BLaER1 (cell line): ENCODE measurements around the gene PLA2G4E.

Experiments
- H3K27ac ChIP-seq: shearing (Covaris generic); formaldehyde crosslinking; 2 replicates; pipeline ENCODE4 v1.8.1; 2022
- H3K27me3 ChIP-seq: shearing (Covaris generic); formaldehyde crosslinking; 2 replicates; pipeline ENCODE4 v1.8.1; 2022
- H3K36me3 ChIP-seq: shearing (Covaris generic); formaldehyde crosslinking; 2 replicates; pipeline ENCODE4 v1.8.1; 2022
- H3K4me1 ChIP-seq: shearing (Covaris generic); formaldehyde crosslinking; 2 replicates; pipeline ENCODE4 v1.8.1; 2022
- H3K4me2 ChIP-seq: shearing (Covaris generic); formaldehyde crosslinking; 2 replicates; pipeline ENCODE4 v1.8.1; 2022
- H3K4me3 ChIP-seq: shearing (Covaris generic); formaldehyde crosslinking; 2 replicates; pipeline ENCODE4 v1.8.1; 2022
- H3K9ac ChIP-seq: shearing (Covaris generic); formaldehyde crosslinking; 2 replicates; pipeline ENCODE4 v1.8.1; 2022
- H3K9me3 ChIP-seq: shearing (Covaris generic); formaldehyde crosslinking; 2 replicates; pipeline ENCODE4 v1.8.1; 2022
- H4K20me1 ChIP-seq: shearing (Covaris generic); formaldehyde crosslinking; 2 replicates; pipeline ENCODE4 v1.8.1; 2022
- Cebpa-rat ChIP-seq: shearing (Covaris generic); IDR thresholded peaks from 2 replicates; pipeline ENCODE4 v1.8.1; 2022

PLA2G4E gene

DNA sequence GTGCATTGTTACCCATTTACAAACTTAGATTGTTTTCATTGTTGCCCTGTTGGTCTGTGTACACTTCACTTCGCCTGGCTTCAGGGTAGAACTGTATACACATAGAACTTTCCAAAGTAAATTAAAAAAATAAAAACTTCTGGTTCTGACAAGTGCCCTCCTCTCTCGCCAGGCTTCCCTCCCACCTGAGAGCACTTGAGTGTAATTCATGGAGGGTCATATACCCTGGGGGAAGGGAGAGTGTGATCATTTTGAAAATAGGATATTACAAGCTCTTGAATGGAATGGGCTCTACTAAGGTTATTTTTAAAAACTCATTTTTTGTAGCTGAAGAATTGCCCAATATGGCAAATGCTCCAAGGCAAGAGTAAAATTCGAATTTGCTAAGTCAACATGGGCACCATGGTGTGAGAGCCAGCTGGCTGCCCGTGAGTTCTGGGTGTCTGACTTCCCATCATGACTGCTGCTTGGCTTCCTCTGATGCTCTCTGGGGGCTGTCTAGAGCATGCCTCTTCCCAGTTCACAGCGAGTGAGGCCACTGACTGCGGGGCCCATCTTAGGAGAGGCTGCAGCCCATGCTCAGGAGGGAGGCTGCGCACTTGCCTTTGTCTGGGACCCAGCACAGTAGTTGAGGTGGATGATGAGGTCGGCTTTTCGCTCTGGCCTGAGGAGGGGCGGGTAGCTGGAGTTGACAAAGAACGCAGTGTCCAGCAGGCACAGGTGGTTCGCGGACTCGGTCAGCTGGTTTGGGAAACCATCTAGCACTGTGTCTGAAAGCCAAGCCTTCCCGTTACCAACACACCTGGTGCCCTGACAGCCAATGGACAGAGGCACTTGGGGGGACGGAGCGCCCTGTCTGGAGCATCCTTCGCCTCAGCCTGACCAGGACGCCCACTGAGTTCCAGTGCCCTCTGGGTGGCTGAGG lies 35.3 kb downstream of the PLA2G4E start:
- H3K36me3 ChIP-seq: no peaks in the 10 kb centered on the region
- H3K27me3 ChIP-seq: no peaks in the 10 kb centered on the region
- no peaks in the 10 kb centered on the region for H3K9me3 ChIP-seq
- no peak overlapping the region for H3K9ac ChIP-seq
- H3K27ac ChIP-seq: no peak overlapping the region
- no peaks in the 10 kb centered on the region for H4K20me1 ChIP-seq
- TF ChIP-seq Cebpa-rat: no peak
- no peak overlapping the region for H3K4me3 ChIP-seq
- H3K4me1 ChIP-seq: 0 out of 2 replicates have a peak, but pooled peaks cover 6% of the 10 kb centered on the region
- 0 out of 2 replicates have a peak overlapping the region, but pooled peaks have one; percentile 9 for H3K4me2 ChIP-seq

DNA sequence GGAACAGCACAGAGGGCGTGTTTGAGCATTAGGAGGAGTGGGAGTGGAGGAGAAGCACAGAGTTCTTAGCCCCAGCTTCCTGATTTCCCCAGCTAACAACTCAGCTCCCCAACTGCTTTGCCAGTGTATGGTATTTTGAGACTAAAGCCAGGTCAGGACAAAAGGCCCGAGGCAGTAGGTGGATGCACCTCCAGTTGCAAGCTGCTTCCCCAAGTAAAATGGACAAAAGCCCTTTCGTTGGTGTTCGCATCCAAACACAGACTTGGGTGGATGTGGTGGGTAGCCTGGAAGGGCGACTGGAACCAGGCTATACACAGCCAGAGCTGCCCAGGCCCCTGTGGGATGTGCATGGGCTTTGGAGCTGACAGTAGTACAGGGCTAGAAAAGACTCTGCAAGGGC lies 36.2 kb downstream of the PLA2G4E start:
- Histone ChIP-seq H3K4me1 (0 out of 2 replicates have a peak, but pooled peaks cover 6% of the 10 kb centered on the region), H3K4me3 (no peak overlapping the region), H3K36me3 (no peaks in the 10 kb centered on the region), H3K27me3 (no peaks in the 10 kb centered on the region), H4K20me1 (no peaks in the 10 kb centered on the region), H3K4me2 (no peak overlapping the region), H3K9me3 (no peaks in the 10 kb centered on the region), H3K27ac (no peak overlapping the region), H3K9ac (no peak overlapping the region)
- TF ChIP-seq Cebpa-rat: no peak

DNA sequence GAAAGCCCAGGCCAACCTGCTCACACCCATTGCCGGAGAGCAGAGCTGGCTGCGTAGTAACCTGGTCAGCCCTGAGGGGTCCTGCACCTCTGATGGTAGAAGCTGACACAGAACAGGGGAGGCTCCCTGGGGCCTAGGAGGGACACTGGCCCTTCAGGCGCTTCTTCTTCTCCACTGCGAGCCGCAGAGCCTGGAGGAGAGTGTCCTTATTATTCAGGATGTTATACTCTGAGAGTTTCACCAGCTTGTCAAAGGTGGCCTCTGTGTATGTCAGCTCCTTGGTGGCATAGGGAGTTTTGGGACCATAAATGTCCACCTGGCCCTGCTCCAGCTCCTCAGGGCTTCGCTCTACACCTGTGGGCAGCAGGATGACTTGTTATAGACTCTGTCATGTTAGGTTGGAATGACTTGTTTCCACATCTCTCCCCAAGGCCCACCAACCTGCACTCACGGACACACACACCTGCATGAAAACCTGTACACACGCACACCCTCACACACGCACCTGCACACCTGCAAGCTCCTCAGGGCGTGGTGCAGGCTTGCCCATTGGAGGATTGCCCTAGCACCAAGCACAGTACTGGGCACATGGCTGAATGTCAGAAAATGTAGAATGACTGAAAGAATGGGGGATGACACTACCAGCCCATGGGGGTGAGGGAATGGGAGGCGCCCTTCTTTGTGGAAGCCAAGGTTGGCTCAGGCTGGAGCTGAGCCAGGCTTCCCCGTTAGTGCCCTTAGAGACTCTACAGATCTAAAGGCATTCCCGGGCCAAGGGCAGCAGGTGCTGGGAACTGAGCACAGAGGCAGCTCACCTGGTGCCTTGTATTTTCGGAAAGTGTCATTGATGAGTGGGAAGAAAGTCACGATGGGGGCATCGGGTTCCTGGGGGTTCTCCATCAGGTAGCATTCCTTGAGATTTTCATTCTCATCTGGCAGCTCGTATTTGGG lies 36.9 kb downstream of the PLA2G4E start:
- no peaks in the 10 kb centered on the region for H3K36me3 ChIP-seq
- no peak overlapping the region for H3K4me2 ChIP-seq
- H3K27ac ChIP-seq: no peak overlapping the region
- no peaks in the 10 kb centered on the region for H3K9me3 ChIP-seq
- no peak overlapping the region for H3K4me3 ChIP-seq
- no peak overlapping the region for H3K9ac ChIP-seq
- 0 out of 2 replicates have a peak, but pooled peaks cover 6% of the 10 kb centered on the region for H3K4me1 ChIP-seq
- TF ChIP-seq Cebpa-rat: no peak
- no peaks in the 10 kb centered on the region for H4K20me1 ChIP-seq
- H3K27me3 ChIP-seq: no peaks in the 10 kb centered on the region

DNA sequence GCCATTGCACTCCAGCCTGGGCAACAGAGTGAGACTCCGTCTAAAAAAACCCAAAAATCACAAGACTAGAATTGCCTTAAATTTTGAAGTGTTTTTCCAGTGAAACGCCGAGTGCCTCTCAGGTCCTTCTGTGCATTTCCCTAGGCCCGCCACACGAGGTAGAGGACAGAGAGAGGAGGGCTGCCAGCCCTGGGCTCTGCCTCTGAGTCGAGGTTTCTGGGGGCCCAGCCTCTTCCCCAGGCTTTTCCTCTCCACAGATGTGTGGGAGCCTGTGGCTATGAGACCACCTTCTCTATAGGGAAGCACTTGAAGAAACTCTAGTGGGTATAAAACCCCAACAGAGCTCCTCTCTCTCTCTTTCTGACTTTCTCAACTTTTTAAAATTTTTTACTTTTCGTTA lies 37.6 kb downstream of the PLA2G4E start:
- H3K9me3 ChIP-seq: no peaks in the 10 kb centered on the region
- no peaks in the 10 kb centered on the region for H4K20me1 ChIP-seq
- no peak overlapping the region for H3K4me2 ChIP-seq

DNA sequence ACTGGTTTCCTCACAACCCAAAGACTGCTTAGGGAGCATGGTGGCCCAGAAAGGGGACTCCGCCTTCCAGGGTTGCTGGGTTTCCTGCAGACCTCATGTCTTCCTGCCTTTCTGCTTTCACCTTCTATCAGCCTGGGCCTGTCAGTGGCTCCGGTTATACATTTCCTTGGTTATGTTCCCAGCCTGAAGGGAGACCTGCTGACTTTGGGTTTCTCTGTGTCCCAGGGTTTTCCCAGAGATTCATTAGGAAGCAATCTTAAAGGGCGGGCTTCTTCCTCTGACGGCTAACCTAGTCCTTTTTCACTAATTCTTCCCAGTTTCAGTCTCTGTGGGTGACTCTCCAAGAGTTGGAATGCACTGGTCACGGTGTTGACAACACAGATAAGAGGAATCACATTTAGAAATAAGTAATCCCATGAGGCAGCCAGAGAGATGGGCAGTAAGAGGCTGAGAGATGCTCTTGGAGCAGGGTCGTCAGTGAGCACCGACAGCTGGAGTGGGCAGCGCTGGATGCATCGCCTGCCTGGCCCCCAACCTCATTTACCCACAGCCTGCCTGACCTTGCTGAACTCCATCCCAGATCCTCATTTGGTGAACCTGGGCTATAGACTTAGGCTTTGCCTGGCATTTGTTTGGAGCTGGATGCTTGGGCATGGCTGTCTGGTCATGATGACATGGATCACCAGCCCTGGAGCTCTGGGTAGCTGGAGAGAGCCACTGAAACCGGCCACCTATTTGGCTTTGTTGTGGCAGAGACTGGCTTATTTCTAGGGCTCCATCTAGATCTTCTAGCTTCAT lies 38.5 kb downstream of the PLA2G4E start:
- TF ChIP-seq Cebpa-rat: no peak
- Histone ChIP-seq H3K9ac (no peak overlapping the region), H4K20me1 (no peaks in the 10 kb centered on the region), H3K27me3 (no peaks in the 10 kb centered on the region), H3K36me3 (no peaks in the 10 kb centered on the region), H3K27ac (no peak overlapping the region), H3K4me2 (no peak overlapping the region), H3K9me3 (no peaks in the 10 kb centered on the region), H3K4me3 (no peak overlapping the region), H3K4me1 (0 out of 2 replicates have a peak, but pooled peaks cover 6% of the 10 kb centered on the region)

More for the DNA sequence above, 37.6 kb downstream of the PLA2G4E start:
- no peak for TF ChIP-seq Cebpa-rat
- Histone ChIP-seq H3K9ac (no peak overlapping the region), H3K27me3 (no peaks in the 10 kb centered on the region), H3K4me1 (0 out of 2 replicates have a peak, but pooled peaks cover 6% of the 10 kb centered on the region), H3K27ac (no peak overlapping the region), H3K36me3 (no peaks in the 10 kb centered on the region), H3K4me3 (no peak overlapping the region)

DNA sequence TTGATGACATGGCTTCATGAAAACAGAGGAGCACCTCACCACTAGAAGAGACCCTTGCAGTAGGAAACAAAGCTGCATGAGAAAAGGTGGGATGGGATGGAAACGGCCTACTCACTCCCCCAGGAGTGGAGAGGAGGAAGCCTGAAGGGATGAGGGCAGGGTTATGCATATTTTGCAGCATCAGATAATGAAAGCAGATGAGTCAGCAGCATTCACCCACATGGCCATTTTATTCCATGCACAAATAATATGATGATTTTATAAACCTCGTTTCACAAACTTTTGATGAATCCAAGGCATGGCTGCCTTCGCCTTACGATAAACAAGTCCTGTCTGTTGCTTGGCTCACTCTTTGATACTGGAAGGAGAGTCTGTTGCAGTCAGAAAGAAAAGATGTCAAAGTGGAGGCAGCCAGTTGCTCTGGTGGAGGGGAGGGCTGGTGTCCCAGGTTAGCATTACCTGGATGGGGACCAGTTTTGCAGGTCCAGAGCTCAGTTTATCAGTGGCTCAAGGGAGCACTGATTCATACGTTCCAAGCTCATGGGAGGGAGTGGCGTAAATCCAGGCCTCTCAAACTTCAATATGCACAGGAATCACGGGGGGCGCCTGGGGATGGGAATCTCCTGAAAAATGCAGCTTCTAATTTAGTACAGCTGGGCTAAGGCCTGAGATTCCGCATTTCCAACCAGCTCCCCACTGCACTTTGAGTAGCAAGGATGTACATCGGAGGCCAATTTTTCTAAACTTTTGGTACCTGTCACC lies 39.3 kb downstream of the PLA2G4E start:
- no peaks in the 10 kb centered on the region for H4K20me1 ChIP-seq
- no peaks in the 10 kb centered on the region for H3K36me3 ChIP-seq
- no peak overlapping the region for H3K4me3 ChIP-seq
- 0 out of 2 replicates have a peak, but pooled peaks cover 6% of the 10 kb centered on the region for H3K4me1 ChIP-seq
- no peaks in the 10 kb centered on the region for H3K27me3 ChIP-seq
- H3K4me2 ChIP-seq: no peak overlapping the region
- H3K9me3 ChIP-seq: no peaks in the 10 kb centered on the region
- H3K27ac ChIP-seq: no peak overlapping the region
- no peak for TF ChIP-seq Cebpa-rat
- no peak overlapping the region for H3K9ac ChIP-seq

DNA sequence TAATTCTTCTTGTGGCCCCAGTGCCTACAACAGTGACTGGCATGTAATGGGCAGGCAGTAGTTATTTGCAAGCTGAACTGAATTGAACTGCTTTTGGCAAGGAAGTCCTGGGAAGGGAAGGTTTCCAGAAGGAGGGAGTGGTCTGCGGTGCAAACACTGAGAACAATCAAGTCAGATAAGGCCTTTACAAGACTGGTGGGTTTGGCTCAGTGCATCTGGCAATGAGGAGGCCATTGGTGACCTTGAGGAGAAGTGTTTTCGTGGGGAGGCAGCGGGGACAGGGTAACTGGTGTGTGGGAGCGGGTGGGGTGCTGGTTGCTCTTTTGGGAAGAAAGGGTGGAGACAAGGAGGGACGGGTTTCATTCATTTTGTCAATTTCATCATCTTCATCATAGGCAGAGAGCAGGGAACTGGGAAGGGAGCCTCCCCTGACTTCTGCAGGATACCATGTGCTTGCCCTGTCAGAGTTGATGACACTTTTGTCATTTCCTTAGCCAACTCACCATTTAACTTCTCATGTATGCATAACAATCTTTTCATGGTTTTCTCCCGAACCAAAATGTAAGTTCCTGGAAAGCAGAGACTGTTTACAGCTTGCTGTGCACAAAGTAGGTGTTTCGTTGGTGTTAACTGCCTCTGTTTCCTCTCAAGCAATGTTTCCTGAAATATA lies 40.1 kb downstream of the PLA2G4E start:
- Histone ChIP-seq H3K27me3 (no peaks in the 10 kb centered on the region), H3K4me3 (no peak overlapping the region), H3K27ac (no peak overlapping the region), H4K20me1 (no peaks in the 10 kb centered on the region), H3K9ac (no peak overlapping the region), H3K4me2 (no peak overlapping the region), H3K9me3 (no peaks in the 10 kb centered on the region), H3K4me1 (0 out of 2 replicates have a peak, but pooled peaks cover 5% of the 10 kb centered on the region), H3K36me3 (no peaks in the 10 kb centered on the region)
- no peak for TF ChIP-seq Cebpa-rat
